Lower leg skin (tissue), 4 donors: ENCODE results near the gene SARNP. TPM values are rescaled to one million over a fixed set of nuclear protein-coding genes. Genes with fewer than 3 reads are reported as not detected.

Experiments used
- DNase-seq, 2 donors: peaks; one replicate each; pipeline ENCODE4 v3.0.0-alpha.2; 2019; ENCODE audit warnings: low spot score in 2 of 2
- H3K4me3 ChIP-seq: fragments of 200-600 bp; sonication (generic); 2 replicates; pipeline ENCODE4 v1.5.1; 2017; ENCODE audit warnings: mild to moderate bottlenecking, low read depth; ENCODE audit not compliant: poor library complexity, severe bottlenecking
- POLR2A ChIP-seq, 2 donors: fragments of 450-650 bp; IDR thresholded peaks; one replicate each; pipeline ENCODE4 v1.6.1; 2016 to 2017; ENCODE audit warnings: antibody characterized with exemption in 2 of 2, mild to moderate bottlenecking in 1 of 2, moderate library complexity in 1 of 2
- WGBS, 2 donors: methylation state at CpG; one replicate each; pipeline ENCODE4 v1.1.5; 2018; 5-methylcytosine and 5-hydroxymethylcytosine counted together
- intact Hi-C: fragments of 100-400 bp; cut with DNase I; formaldehyde crosslinking; loops from one replicate; pipeline ENCODE4 v1.15.0; 2023; ENCODE audit warnings: low total_unique reads
- total RNA-seq, 4 donors: library from RNA; depleted of rRNA; stranded (reverse); fragments of >200 nt; gene quantifications; one replicate each; pipeline ENCODE4 v1.1.0, GENCODE V29; 2016
- TF ChIP-seq, protein P1 (sequence below), 3 donors: fragments of 450-650 bp; IDR thresholded peaks; one replicate each; pipeline ENCODE4 v1.5.1; 2016; ENCODE audit warnings: antibody characterized with exemption in 3 of 3, mild to moderate bottlenecking in 3 of 3, moderate library complexity in 2 of 3

Gene SARNP
- total RNA-seq, 4 donors from 2014 or later: 36.8 to 62.1 (median 59.6) TPM

- DNase-seq: no peak
- H3K4me3 ChIP-seq: no peak overlapping the region
- intact Hi-C loops: no loop called here
- TF ChIP-seq POLR2A (IDR thresholded peaks at IDR 0.05): no peak
- TF ChIP-seq, protein P1, sequence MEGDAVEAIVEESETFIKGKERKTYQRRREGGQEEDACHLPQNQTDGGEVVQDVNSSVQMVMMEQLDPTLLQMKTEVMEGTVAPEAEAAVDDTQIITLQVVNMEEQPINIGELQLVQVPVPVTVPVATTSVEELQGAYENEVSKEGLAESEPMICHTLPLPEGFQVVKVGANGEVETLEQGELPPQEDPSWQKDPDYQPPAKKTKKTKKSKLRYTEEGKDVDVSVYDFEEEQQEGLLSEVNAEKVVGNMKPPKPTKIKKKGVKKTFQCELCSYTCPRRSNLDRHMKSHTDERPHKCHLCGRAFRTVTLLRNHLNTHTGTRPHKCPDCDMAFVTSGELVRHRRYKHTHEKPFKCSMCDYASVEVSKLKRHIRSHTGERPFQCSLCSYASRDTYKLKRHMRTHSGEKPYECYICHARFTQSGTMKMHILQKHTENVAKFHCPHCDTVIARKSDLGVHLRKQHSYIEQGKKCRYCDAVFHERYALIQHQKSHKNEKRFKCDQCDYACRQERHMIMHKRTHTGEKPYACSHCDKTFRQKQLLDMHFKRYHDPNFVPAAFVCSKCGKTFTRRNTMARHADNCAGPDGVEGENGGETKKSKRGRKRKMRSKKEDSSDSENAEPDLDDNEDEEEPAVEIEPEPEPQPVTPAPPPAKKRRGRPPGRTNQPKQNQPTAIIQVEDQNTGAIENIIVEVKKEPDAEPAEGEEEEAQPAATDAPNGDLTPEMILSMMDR (IDR thresholded peaks at IDR 0.05): no peak
- 88 to 97% methylated on average over 7 of the region's 7 CpGs for WGBS, 2 donors
Measured at GRCh38 chr12:55788546-55788945, 29.0 kb downstream of the SARNP start.

DNA sequence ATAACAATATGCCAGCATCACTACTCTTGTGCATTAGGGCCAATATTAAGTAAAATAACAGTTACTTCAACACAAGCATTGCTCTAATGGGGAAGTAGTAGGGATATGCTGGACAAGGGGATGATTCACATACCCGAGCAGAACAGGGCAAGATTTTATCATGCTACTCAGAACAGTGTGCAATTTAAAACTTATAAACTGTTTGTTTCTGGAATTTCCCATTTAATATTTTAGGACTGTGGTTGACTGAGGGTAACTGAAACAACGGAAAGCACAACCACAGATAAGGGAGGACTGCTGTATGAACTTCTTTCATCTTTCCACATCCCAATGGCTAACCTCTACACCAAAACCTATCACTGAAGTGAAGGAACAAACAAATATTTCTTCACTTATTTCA lies 36.8 kb downstream of the SARNP start:
- no peak overlapping the region for H3K4me3 ChIP-seq
- TF ChIP-seq POLR2A (IDR thresholded peaks at IDR 0.05): no peak
- TF ChIP-seq, protein P1 (IDR thresholded peaks at IDR 0.05): no peak
- no peak for DNase-seq
- 68 to 77% methylated on average over 2 of the region's 2 CpGs for WGBS, 2 donors
- intact Hi-C loops: no loop called here

- no peak for DNase-seq
- no peak for TF ChIP-seq POLR2A (IDR thresholded peaks at IDR 0.05)
- TF ChIP-seq, protein P1 (IDR thresholded peaks at IDR 0.05): no peak
- 89 to 94% methylated on average over 3 of the region's 3 CpGs for WGBS, 2 donors
- H3K4me3 ChIP-seq: no peak overlapping the region
- intact Hi-C loops: no loop called here
Measured at GRCh38 chr12:55777856-55778255, 39.7 kb downstream of the SARNP start.

DNA sequence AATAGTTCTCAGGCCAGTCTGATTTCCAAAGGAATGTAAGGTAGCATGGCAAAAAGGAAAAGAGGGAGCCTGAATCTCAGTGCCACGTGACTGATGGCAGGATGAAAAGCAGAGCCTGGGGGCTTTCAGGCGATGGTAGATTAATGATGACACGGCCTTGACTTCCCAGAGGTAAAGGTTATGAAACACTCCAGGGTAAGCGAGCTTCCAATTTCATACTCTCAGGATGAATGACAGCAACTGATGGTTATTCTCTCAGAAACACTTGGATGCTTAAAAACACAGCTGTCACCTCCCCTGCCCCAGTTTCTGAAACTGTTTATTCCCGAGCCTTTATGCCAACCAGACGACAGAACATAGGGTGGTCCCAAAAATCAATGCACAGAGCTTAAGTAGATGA lies 45.8 kb downstream of the SARNP start:
- intact Hi-C loops: no loop called here
- no peak for TF ChIP-seq POLR2A (IDR thresholded peaks at IDR 0.05)
- DNase-seq: no peak
- 70 to 72% methylated on average over 6 of the region's 6 CpGs for WGBS, 2 donors
- no peak overlapping the region for H3K4me3 ChIP-seq

- DNase-seq: no peak
- no peak overlapping the region for H3K4me3 ChIP-seq
- intact Hi-C loops: no loop called here
- WGBS, 2 donors: 95 to 98% methylated on average over 4 of the region's 4 CpGs
- no peak for TF ChIP-seq POLR2A (IDR thresholded peaks at IDR 0.05)
- TF ChIP-seq, protein P1 (IDR thresholded peaks at IDR 0.05): no peak
Measured at GRCh38 chr12:55767156-55767555, 50.4 kb downstream of the SARNP start.

DNA sequence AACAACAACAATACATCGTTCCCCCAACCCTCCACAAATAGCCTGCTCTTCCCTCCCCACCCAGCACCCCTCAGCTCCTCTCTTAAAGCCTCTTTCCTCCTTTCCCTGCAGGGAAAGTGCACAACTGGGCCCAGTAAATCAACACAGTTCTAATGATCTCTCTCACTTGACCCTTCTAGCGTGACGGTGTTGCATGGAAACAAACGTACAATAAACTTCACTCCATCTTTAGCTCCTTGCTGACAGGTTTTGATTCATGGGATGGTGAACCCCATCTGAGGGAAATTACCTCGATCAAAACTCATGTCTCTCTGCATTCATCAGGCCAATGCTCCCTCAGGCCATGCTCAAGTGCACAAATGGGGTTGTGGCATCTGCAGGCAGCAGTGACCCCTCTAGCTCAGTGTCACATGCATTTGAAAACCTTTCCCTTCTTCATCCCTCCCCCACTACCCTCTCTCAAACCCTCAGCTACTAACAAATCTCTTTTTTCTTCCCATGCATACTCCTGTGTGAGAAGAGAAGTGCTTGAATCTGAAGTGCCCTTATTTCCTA lies 51.7 kb downstream of the SARNP start:
- intact Hi-C loops: no loop called here
- TF ChIP-seq POLR2A (IDR thresholded peaks at IDR 0.05): no peak
- TF ChIP-seq, protein P1 (IDR thresholded peaks at IDR 0.05): no peak
- WGBS, 2 donors: 76% methylated on average over 5 of the region's 5 CpGs
- no peak overlapping the region for H3K4me3 ChIP-seq
- DNase-seq: no peak
